Stimulated activated CD4-positive, alpha-beta T cell treated with anti-CD3 and anti-CD28 coated beads, Interleukin-2, amount 100 ng/mL, for 4 hours (primary cell): Measurements from ENCODE around the gene MARCHF5.

ENCODE experiments used
- DNase-seq: peaks from one replicate; pipeline ENCODE4 v3.0.0-alpha.2; 2020; ENCODE audit warnings: low read depth

MARCHF5 gene

GRCh38 chr10:92290837-92291615, at the start of gene MARCHF5, which contains the start of gene CPEB3:
TSS of gene MARCHF5 (plus strand) at chr10:92291167. CDS start at chr10:92291495, 328 bp downstream.
TSS of gene CPEB3 (minus strand) at chr10:92291078. CDS start at chr10:92240350, 50,728 bp downstream.
- DNase-seq = peak; percentile 82

GRCh38 chr10:92241501-92241900, 49.5 kb upstream of the MARCHF5 start:
- no peak for DNase-seq

- DNase-seq = no peak
Measured at GRCh38 chr10:92242380-92242779, 48.6 kb upstream of the MARCHF5 start.

GRCh38 chr10:92242910-92243671, 47.9 kb upstream of the MARCHF5 start:
- DNase-seq = peak; percentile 26

GRCh38 chr10:92244796-92245195, 46.2 kb upstream of the MARCHF5 start:
- no peak for DNase-seq

GRCh38 chr10:92248566-92248965, 42.4 kb upstream of the MARCHF5 start:
- DNase-seq = no peak

- DNase-seq = no peak
Measured at GRCh38 chr10:92263396-92263795, 27.6 kb upstream of the MARCHF5 start.

- no peak for DNase-seq
Measured at GRCh38 chr10:92264249-92264648, 26.7 kb upstream of the MARCHF5 start.

- DNase-seq = no peak
Measured at GRCh38 chr10:92265687-92266258, 25.2 kb upstream of the MARCHF5 start.

GRCh38 chr10:92267343-92267742, 23.6 kb upstream of the MARCHF5 start:
- DNase-seq = no peak

GRCh38 chr10:92268748-92269147, 22.2 kb upstream of the MARCHF5 start:
- no peak for DNase-seq

- DNase-seq = no peak
Measured at GRCh38 chr10:92274071-92274470, 16.9 kb upstream of the MARCHF5 start.

- no peak for DNase-seq
Measured at GRCh38 chr10:92278996-92279696, 11.8 kb upstream of the MARCHF5 start.

GRCh38 chr10:92284112-92284704, 6.8 kb upstream of the MARCHF5 start:
- DNase-seq = no peak

- DNase-seq = no peak
Measured at GRCh38 chr10:92290076-92290836, 711 bp upstream of the MARCHF5 start.

GRCh38 chr10:92291616-92291865, 574 bp downstream of the MARCHF5 start:
- DNase-seq = no peak

GRCh38 chr10:92291921-92292845, 1.2 kb downstream of the MARCHF5 start:
- peak; percentile 11 for DNase-seq

- DNase-seq = no peak
Measured at GRCh38 chr10:92298487-92298886, 7.5 kb downstream of the MARCHF5 start.

- DNase-seq = no peak
Measured at GRCh38 chr10:92303096-92303495, 12.1 kb downstream of the MARCHF5 start.

GRCh38 chr10:92304061-92304460, 13.1 kb downstream of the MARCHF5 start:
- no peak for DNase-seq
